Testis (tissue), 3 donors: ENCODE results near the gene VPS26C. TPM values are rescaled to one million over a fixed set of nuclear protein-coding genes. Genes with fewer than 3 reads are reported as not detected.

Experiments used
- DNase-seq: peaks from one replicate; pipeline ENCODE4 v3.0.0-alpha.2; 2019
- H3K27ac ChIP-seq, 2 donors: fragments of 200-600 bp; sonication (generic); one replicate each; pipeline ENCODE4 v1.5.1; 2019
- H3K27me3 ChIP-seq: fragments of 200-600 bp; sonication (generic); one replicate; pipeline ENCODE4 v1.5.1; 2019
- H3K36me3 ChIP-seq: fragments of 200-600 bp; sonication (generic); one replicate; pipeline ENCODE4 v1.5.1; 2017; ENCODE audit warnings: low read depth; ENCODE audit errors: missing control alignments
- H3K4me1 ChIP-seq: fragments of 200-600 bp; sonication (generic); one replicate; pipeline ENCODE4 v1.5.1; 2019
- H3K4me3 ChIP-seq, 2 donors: fragments of 200-600 bp; sonication (generic); one replicate each; pipeline ENCODE4 v1.5.1; 2017 to 2019
- H3K9me3 ChIP-seq: fragments of 200-600 bp; sonication (generic); one replicate; pipeline ENCODE4 v1.5.1; 2017
- CTCF ChIP-seq, 3 experiments: fragments of 450-650 bp in 2 of 3; fragments of 200-600 bp in 1 of 3; sonication (generic) in 1 of 3; IDR thresholded peaks; one replicate each; pipeline ENCODE4 v1.5.1; 2016 to 2019; ENCODE audit warnings: antibody characterized with exemption in 3 of 3, mild to moderate bottlenecking in 2 of 3, moderate library complexity in 1 of 3
- POLR2A ChIP-seq: fragments of 450-650 bp; IDR thresholded peaks from one replicate; pipeline ENCODE4 v1.6.1; 2017; ENCODE audit warnings: antibody characterized with exemption, mild to moderate bottlenecking, moderate library complexity
- WGBS, 2 donors: methylation state at CpG; one replicate each; pipeline ENCODE4 v1.1.5; 2018; 5-methylcytosine and 5-hydroxymethylcytosine counted together
- intact Hi-C: fragments of 100-400 bp; cut with DNase I; formaldehyde crosslinking; loops from one replicate; pipeline ENCODE4 v1.15.1; 2023; ENCODE audit warnings: low total_unique reads
- polyA plus RNA-seq: library from polyadenylated mRNA; stranded (reverse); fragments of 350-450 nt; fragmentation: Illumina TruSeq; extraction: RNeasy Lipid Tissue Mini Kit (QIAGEN cat#74804); gene quantifications from one replicate; pipeline ENCODE4 v1.2.3, GENCODE V29; 2014; ENCODE audit warnings: low read depth, low replicate concordance; ENCODE audit not compliant: insufficient read depth
- total RNA-seq, 2 donors: library from RNA; depleted of rRNA; stranded (reverse); fragments of >200 nt; gene quantifications; one replicate each; pipeline ENCODE4 v1.2.3, GENCODE V29; 2016

VPS26C gene
- total and polyA plus RNA-seq, 3 donors from 2014 or later: 25.3 to 48.1 (median 46.5) TPM

DNA sequence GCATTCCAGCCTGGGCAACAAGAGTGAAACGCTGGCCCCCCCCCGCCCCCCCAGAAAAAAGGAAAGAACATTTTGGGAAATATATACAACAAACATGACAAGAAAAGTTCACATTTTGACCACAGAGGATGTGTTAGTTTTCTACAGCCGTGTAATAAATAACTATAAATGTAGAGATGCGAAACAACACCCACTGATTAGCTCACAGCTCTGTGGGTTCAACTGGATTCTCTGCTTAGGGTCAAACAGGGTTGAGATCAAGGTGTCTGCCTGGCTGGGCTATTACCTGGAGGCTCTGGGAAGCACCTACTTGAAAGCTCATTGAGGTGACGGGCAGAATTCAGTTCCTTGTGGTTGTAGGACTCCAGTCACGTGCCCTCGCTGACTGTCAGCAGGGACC lies 11.1 kb upstream of the VPS26C start:
- Histone ChIP-seq H3K9me3 (no peaks in the 10 kb centered on the region), H3K27me3 (no peaks in the 10 kb centered on the region), H3K4me1 (no peaks in the 10 kb centered on the region), H3K27ac (no peak overlapping the region), H3K36me3 (no peaks in the 10 kb centered on the region), H3K4me3 (no peak overlapping the region)
- WGBS, 2 donors: 88 to 91% methylated on average over 6 to 7 of the region's 7 CpGs
- TF ChIP-seq POLR2A: no peak
- no peak for TF ChIP-seq CTCF (IDR thresholded peaks at IDR 0.05)
- DNase-seq: no peak
- intact Hi-C loops: no loop called here

DNA sequence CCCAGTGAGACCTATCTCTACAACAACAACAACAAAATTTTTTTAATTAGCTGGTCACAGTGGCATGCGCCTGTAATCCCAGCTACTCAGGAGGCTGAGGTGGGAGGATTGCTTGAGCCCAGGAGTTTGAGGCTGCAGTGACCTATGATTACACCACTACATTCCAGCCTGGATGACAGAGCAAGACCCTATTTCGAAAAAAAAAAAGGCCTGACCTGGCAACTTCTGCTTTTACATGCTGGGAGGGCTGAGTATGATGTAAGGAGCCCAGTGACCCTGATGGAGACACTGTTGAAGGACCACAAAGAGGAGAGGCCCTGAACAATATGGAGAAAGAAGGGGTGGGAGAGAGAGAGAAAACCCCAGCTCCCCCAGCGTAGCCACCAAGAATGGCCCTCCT lies 9.2 kb upstream of the VPS26C start:
- Histone ChIP-seq H3K36me3 (no peaks in the 10 kb centered on the region), H3K27me3 (no peaks in the 10 kb centered on the region), H3K27ac (no peak overlapping the region), H3K4me1 (no peaks in the 10 kb centered on the region), H3K9me3 (no peaks in the 10 kb centered on the region), H3K4me3 (no peak overlapping the region)
- intact Hi-C loops: no loop called here
- no peak for DNase-seq
- 87 to 88% methylated on average over 3 of the region's 3 CpGs for WGBS, 2 donors
- TF ChIP-seq POLR2A (no peak), CTCF (IDR thresholded peaks at IDR 0.05) (no peak)

GRCh38 chr21:37273911-37274690 lies 7.0 kb upstream of the VPS26C start:
- WGBS, 2 donors: 52 to 54% methylated on average over 9 of the region's 9 CpGs
- no peak for DNase-seq
- H3K27me3 ChIP-seq: no peaks in the 10 kb centered on the region
- H3K4me1 ChIP-seq: no peaks in the 10 kb centered on the region
- intact Hi-C loops: no loop called here
- no peaks in the 10 kb centered on the region for H3K9me3 ChIP-seq
- H3K27ac ChIP-seq: no peak overlapping the region
- no peak for TF ChIP-seq POLR2A
- no peak for TF ChIP-seq CTCF (IDR thresholded peaks at IDR 0.05)
- no peak overlapping the region for H3K4me3 ChIP-seq
- H3K36me3 ChIP-seq: no peaks in the 10 kb centered on the region

- H3K4me1 ChIP-seq: peaks cover 3% of the 10 kb centered on the region
- DNase-seq: no peak
- no peaks in the 10 kb centered on the region for H3K9me3 ChIP-seq
- H3K27me3 ChIP-seq: no peaks in the 10 kb centered on the region
- no peak overlapping the region for H3K27ac ChIP-seq
- intact Hi-C loops: no loop called here
- no peaks in the 10 kb centered on the region for H3K36me3 ChIP-seq
- H3K4me3 ChIP-seq: no peak overlapping the region
- TF ChIP-seq CTCF (IDR thresholded peaks at IDR 0.05) (no peak), POLR2A (no peak)
- 54 to 74% methylated on average over 1 of the region's 1 CpG for WGBS, 2 donors
Observed at GRCh38 chr21:37273440-37273839, 6.3 kb upstream of the VPS26C start.

GRCh38 chr21:37272897-37273296 lies 5.8 kb upstream of the VPS26C start:
- no peak for DNase-seq
- intact Hi-C loops: no loop called here
- H3K27ac ChIP-seq: no peak overlapping the region
- no peak overlapping the region for H3K4me3 ChIP-seq
- no peaks in the 10 kb centered on the region for H3K9me3 ChIP-seq
- H3K27me3 ChIP-seq: no peaks in the 10 kb centered on the region
- no peak for TF ChIP-seq POLR2A
- no peak for TF ChIP-seq CTCF (IDR thresholded peaks at IDR 0.05)
- WGBS, 2 donors: 93 to 96% methylated on average over 6 of the region's 6 CpGs
- H3K4me1 ChIP-seq: peaks cover 6% of the 10 kb centered on the region
- H3K36me3 ChIP-seq: no peaks in the 10 kb centered on the region
